DMS114 treated with DMSO at 0.1 percent for 48 hours (cell line): Measurements from ENCODE around the gene KCNIP1.
"Not testable (repeated sequence)": the region's sequence is repeated elsewhere in the genome, so short reads cannot be mapped to it uniquely, and the experiment has no call there.

ENCODE experiments used
- DNase-seq: peaks from one replicate; lab custom pipeline; 2025; ENCODE audit not compliant: unreplicated experiment; lab: John Stamatoyannopoulos, UW

KCNIP1 gene

GRCh38 chr5:170534941-170535340 lies 31.1 kb downstream of the KCNIP1 start:
- no peak for DNase-seq

GRCh38 chr5:170536525-170536924 lies 32.7 kb downstream of the KCNIP1 start:
- DNase-seq: no peak

DNA sequence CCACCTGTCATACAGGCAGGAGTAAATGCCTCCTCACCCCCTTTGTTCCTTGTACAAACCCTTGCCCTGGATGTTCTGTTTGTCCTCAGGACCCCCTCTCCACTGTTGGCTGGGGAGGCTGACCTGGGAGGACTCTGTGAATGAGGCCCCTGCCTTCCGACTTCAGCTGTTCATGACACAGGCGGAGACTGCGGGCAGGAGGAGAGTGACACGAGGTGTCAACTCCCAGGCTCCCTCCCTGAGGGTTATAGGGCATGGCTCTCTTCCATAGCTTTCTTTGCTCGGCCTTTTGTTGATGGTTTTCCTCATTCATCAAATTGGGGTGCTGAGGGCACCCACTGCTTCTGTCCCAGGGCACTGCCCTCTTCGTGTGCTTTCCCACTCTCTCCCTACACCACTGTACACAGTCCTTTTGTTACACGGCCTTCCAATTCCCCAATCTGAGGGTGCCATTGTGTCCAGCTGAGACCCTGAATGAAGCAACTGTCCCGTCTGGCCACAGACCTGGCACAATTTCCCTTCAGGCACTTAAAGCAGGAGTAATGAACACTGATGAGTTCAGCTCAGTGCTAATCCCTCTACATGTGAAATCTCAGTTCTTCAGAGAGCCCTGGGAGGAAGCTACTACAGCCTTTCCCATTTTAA lies 33.8 kb downstream of the KCNIP1 start:
- DNase-seq: no peak

GRCh38 chr5:170538096-170538465 lies 34.3 kb downstream of the KCNIP1 start:
- no peak for DNase-seq

- DNase-seq: no peak
Measured at GRCh38 chr5:170538696-170539586, 35.1 kb downstream of the KCNIP1 start.

DNA sequence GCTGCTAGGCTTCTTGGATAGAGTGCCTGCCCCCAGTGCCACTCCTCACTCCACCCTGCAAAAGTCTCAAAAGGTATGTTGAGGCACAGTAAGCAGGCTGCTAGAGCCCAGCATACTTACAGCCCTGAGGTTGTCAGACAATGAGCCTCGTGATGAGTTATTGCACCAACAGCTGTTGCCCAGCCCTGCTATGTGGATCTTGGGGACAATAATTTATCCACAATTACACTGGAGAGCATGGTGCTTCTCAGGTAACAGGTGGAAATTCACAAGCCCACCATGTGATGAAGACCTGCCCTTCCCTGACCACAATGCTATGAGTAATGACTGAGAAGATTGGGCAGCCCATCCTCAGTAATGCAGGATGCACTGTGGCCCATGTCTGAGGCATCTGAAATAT lies 36.5 kb downstream of the KCNIP1 start:
- no peak for DNase-seq

- no peak for DNase-seq
Measured at GRCh38 chr5:170541146-170541769, 37.4 kb downstream of the KCNIP1 start.

DNA sequence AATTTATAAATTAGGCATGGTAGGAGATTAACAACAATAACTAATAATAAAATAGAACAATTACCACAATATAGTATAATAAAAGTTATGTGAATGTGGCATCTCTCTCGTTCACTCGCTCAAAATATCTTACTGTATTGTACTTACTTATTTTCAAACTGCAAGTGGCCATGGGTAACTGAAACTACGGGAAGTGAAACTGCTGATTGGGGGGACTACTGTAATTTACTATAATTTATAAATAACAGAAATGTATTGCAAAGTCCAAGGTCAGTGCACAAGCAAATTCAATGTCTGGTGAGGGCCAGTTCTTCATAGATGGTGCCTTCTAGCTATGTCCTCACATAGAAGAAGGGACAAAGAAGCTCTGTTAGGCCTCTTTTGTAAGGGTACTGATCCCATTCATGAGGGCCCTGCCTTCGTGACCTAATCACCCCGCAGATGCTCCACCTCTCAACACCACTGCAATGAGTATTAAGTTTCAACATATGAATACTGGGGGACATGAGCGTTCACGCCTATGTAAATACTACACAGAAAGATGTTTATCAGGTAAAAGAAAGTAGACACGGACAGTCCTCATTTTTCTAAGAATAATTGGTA lies 39.0 kb downstream of the KCNIP1 start:
- DNase-seq: no peak

- no peak for DNase-seq
Measured at GRCh38 chr5:170545313-170545712, 41.5 kb downstream of the KCNIP1 start.

GRCh38 chr5:170545811-170546210 lies 42.0 kb downstream of the KCNIP1 start:
- DNase-seq: no peak

- no peak for DNase-seq
Measured at GRCh38 chr5:170546282-170546681, 42.5 kb downstream of the KCNIP1 start.

- DNase-seq: not testable (repeated sequence)
Measured at GRCh38 chr5:170550382-170550781, 46.6 kb downstream of the KCNIP1 start.

- no peak for DNase-seq
Measured at GRCh38 chr5:170551076-170551475, 47.3 kb downstream of the KCNIP1 start.

GRCh38 chr5:170551622-170552021 lies 47.8 kb downstream of the KCNIP1 start:
- no peak for DNase-seq

DNA sequence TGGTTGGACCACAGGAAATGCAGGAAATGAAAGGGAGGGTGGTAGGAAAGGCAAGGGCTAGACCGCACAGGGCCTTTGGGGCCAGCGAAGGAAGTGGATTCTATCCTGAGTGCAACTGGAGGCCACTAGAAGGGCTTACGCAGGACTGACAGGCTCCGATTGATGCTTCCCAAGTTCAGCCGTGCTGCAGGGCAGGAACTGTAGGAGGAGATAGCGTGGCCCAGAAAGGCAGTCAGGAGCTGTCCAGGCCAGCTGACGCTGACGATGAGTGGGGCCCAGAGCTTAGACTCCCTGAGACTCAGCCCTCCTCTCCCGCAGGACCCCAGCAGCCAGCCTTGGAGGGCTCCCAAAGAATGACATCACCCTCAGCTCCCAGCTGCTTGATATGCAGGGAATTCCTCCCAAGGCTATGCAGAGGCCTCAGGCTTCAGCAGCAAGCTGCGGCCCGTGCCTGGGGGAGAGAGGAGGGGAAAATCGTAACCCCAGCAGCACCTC lies 48.8 kb downstream of the KCNIP1 start:
- no peak for DNase-seq

DNA sequence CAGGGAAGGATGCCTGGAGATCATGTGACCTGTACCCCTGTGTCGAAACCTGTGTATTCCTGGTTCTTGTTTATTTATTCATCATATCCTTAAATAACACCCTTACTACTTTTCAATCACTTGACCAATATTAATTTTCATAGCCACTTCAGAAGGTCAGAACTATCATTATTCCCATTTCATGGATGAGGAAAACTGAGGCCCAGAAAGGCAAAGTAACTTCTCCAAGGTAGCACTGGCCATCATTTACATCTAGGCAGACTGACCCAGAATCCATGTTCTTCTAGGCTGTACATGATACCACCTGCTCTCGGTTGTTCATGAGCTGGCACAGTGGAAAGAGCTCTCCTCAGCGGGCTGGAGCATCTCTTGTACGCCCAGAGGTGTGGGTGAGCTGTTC lies 49.4 kb downstream of the KCNIP1 start:
- no peak for DNase-seq

DNA sequence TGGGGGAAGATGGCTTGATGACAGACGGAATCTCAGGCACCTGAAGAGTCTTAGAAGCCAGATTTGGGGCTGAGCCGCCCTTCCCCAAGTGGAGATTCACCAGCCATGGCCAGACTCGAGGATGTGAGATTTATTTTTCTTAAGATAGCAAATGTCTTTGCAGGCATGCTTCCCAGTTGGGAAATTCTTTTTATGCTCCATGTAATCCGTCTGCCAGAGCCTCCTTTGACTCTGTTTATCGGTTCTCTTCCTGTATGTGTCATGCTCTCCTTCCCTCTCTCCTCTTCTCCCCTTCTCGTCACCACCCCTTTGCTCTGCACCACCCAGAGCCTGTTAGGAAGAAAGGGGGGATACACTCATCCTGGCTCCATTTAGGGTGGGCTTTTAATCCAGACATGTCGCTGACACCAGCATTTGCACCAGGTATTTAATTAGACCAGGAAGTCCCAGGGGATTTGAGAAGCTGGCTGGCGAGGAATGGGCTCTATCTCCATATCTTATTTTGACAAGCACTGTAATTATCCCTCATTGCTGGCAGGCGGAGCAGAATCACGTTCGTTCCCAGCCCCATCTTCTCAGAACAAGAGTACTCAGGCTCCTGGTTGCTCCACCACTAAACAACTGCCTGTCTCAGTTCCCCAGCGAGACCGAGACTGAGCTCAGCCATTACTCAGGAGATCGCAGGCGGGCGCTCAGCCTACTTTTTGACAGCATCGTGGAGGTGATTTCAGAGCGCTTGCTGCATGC lies 50.9 kb downstream of the KCNIP1 start:
- no peak for DNase-seq

- no peak for DNase-seq
Measured at GRCh38 chr5:170557314-170557713, 53.5 kb downstream of the KCNIP1 start.

- no peak for DNase-seq
Measured at GRCh38 chr5:170559296-170559695, 55.5 kb downstream of the KCNIP1 start.

- DNase-seq: no peak
Measured at GRCh38 chr5:170560938-170561337, 57.1 kb downstream of the KCNIP1 start.
